ENCODE results near the gene KIF5C.

The KIF5C gene

DNA sequence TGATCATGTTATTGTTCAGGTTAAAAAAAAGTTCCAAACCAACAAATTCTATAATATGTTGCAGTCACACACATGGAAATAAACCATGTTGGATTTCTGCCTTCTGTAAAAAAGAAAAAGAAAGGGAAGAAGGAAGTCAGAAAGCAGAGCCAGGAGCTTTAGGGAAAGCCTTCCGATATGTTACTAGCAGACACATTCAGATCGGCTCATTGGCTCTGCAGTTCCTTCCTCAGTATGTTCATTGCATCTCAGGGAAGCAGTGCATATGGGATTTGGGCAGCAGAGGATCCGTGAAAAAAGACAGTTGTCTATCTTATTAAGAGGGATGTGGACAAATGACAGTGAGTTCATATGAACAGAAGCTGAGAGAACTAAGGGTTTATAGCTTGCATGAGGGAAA lies 68.1 kb downstream of the KIF5C start:
- H3K4me3 ChIP-seq (ENCODE audit: low read depth, low read length): no peak overlapping the region
- TF ChIP-seq, protein P1, sequence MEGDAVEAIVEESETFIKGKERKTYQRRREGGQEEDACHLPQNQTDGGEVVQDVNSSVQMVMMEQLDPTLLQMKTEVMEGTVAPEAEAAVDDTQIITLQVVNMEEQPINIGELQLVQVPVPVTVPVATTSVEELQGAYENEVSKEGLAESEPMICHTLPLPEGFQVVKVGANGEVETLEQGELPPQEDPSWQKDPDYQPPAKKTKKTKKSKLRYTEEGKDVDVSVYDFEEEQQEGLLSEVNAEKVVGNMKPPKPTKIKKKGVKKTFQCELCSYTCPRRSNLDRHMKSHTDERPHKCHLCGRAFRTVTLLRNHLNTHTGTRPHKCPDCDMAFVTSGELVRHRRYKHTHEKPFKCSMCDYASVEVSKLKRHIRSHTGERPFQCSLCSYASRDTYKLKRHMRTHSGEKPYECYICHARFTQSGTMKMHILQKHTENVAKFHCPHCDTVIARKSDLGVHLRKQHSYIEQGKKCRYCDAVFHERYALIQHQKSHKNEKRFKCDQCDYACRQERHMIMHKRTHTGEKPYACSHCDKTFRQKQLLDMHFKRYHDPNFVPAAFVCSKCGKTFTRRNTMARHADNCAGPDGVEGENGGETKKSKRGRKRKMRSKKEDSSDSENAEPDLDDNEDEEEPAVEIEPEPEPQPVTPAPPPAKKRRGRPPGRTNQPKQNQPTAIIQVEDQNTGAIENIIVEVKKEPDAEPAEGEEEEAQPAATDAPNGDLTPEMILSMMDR (IDR thresholded peaks at IDR 0.05; ENCODE audit: insufficient read depth, low read depth, low read length, missing control alignments): no peak

DNA sequence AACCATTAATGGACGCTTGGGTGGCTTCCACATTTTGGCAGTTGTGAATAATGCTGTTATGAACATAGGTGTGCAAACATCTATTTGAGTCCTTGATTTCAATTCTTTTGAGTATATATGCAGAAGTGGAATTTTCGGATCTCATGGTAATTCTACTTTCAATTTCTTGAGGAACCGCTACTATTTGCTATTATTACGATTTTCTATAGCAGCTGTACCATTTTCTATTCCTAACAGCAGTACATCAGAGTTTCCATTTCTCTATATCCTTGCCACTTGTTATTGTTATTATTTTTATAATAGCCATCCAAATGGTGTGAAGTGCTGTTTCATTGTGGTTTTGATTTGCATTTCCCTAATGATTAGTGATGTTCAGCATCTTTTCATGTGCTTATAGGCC lies 69.5 kb downstream of the KIF5C start:
- no peak for DNase-seq (ENCODE audit: low read depth)
- TF ChIP-seq, protein P1 (IDR thresholded peaks at IDR 0.05; ENCODE audit: insufficient read depth, low read depth, low read length, missing control alignments): no peak
- H3K4me3 ChIP-seq (ENCODE audit: low read depth, low read length): no peak overlapping the region

More for the DNA sequence above, 68.1 kb downstream of the KIF5C start:
- no peak for DNase-seq (ENCODE audit: low read depth)

DNA sequence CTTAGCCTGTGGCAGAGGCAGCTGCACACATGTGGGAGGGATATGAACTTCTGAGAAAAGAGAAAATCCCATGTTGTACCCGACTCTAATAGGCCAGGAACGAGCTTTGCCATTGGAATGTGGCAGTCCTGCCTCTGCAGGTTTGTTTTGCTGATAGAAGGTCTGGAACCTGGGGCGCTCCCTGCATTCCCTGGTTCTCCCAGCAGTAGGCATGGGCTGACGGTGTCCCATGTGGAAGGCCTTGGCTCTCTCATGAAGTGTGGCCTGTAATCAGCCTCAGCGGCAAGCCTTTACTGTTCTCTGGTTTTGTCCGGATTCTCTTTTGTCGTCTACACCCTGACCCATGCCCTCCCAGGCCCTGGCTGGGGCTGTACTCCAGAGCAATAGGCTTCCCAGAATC lies 72.3 kb downstream of the KIF5C start:
- DNase-seq (ENCODE audit: low read depth): no peak
- TF ChIP-seq, protein P1 (IDR thresholded peaks at IDR 0.05; ENCODE audit: insufficient read depth, low read depth, low read length, missing control alignments): no peak
- no peak overlapping the region for H3K4me3 ChIP-seq (ENCODE audit: low read depth, low read length)

DNA sequence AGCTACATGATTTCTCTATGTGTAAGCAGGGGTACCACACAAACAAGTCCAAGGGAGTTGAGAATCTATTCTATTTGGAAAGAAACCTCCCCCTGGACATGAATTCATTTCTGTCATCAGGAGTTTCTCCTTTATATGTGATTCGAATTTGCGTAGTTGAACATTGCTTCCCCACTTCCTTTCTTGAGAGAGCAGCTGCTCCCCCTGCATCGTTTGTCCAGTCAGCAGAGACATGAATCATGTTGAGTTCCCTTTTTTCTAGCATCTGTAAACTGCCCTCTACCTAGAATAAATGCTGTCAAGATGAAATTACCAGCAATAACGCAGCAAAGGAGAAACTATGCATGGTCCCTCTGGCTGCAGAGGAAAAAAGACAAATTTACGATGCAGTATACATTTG lies 73.8 kb downstream of the KIF5C start:
- TF ChIP-seq, protein P1 (IDR thresholded peaks at IDR 0.05; ENCODE audit: insufficient read depth, low read depth, low read length, missing control alignments): no peak
- DNase-seq (ENCODE audit: low read depth): no peak
- no peak overlapping the region for H3K4me3 ChIP-seq (ENCODE audit: low read depth, low read length)

DNA sequence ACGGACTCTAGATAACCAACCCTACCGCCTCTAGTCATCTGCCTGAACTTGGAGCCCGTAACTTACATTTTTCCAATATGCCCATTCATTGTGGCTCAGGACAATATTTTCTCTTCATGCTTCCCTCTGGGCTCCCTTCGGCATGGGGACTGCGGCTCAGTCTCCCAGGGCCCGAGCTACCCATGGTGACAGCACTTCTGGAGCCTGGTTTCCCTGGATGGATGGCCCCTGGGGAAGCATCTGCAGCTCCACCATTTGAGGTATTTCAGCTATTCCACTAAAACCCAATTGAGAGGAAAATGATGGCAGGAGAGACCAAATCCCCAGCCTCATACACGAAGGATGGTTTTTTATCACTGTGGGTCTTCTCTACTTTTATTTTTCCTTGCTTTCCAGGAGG lies 74.3 kb downstream of the KIF5C start:
- TF ChIP-seq, protein P1 (IDR thresholded peaks at IDR 0.05; ENCODE audit: insufficient read depth, low read depth, low read length, missing control alignments): no peak
- no peak overlapping the region for H3K4me3 ChIP-seq (ENCODE audit: low read depth, low read length)
- no peak for DNase-seq (ENCODE audit: low read depth)

DNA sequence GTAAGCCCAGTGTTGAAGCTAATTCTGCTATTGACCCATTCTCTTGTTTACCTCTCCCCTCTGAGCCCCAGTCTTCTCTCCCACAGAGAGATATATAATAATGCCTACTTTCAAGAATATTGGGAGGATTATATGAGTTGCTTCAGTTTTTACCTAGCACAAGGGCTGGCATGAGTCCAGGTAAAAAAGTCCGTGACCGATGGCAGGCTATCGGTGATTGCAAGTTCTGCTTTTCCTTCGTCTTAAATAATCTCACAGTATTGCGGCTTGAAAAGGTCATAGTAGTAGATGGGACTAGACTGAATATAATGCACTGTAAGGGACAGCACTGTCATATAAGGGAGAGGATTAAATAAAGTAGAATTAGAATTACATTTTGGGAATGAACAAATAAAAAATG lies 77.6 kb downstream of the KIF5C start:
- no peak overlapping the region for H3K4me3 ChIP-seq (ENCODE audit: low read depth, low read length)
- TF ChIP-seq, protein P1 (IDR thresholded peaks at IDR 0.05; ENCODE audit: insufficient read depth, low read depth, low read length, missing control alignments): no peak
- DNase-seq (ENCODE audit: low read depth): no peak

DNA sequence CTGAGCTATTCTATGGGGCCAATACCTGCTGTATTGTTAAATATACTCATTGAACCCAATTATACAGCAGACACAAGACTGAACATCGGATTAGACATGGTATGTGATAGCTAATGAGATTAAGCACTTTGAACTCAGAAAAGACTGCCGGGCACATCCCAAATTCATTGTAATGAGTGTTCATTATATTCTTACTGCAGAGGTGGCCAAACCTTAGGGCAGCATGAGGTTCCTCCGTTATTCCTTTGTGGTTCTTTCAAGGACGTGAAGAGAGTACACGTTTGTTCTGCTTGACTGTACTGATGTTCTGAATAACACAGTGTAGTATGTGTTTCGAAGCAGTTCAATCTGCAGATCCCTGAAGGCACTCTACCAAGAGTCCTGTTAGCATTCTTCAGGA lies 78.4 kb downstream of the KIF5C start:
- H3K4me3 ChIP-seq (ENCODE audit: low read depth, low read length): no peak overlapping the region
- no peak for DNase-seq (ENCODE audit: low read depth)
- TF ChIP-seq, protein P1 (IDR thresholded peaks at IDR 0.05; ENCODE audit: insufficient read depth, low read depth, low read length, missing control alignments): no peak
